ENCODE measurements around the gene WASF3. TPM values are rescaled to one million over a fixed set of nuclear protein-coding genes. Genes with fewer than 3 reads are reported as not detected.

Gene WASF3
- total and polyA plus RNA-seq, 2 experiments from 2014 or later: 9.9 to 20.7 TPM

GRCh38 chr13:26688980-26689379 is 131.5 kb downstream of the WASF3 start (continued):
- no peak for TF ChIP-seq EZH2 (IDR thresholded peaks at IDR 0.05; ENCODE audit: low read depth, unreplicated experiment)

- Histone ChIP-seq H3K4me1 (ENCODE audit: insufficient read depth) (no peaks in the 10 kb centered on the region), H4K20me1 (replicated peaks; ENCODE audit: insufficient read depth) (no peaks in the 10 kb centered on the region; the same call in 1 of the 2 replicates), H3K27ac (ENCODE audit: low read depth) (no peak overlapping the region), H3K27me3 (ENCODE audit: insufficient read depth) (0 out of 2 replicates have a peak, but pooled peaks cover 3% of the 10 kb centered on the region), H3K9me2 (ENCODE audit: insufficient read depth) (no peaks in the 10 kb centered on the region), H3K79me2 (replicated peaks; ENCODE audit: insufficient read depth) (no peaks in the 10 kb centered on the region), H3F3A (replicated peaks; ENCODE audit: low read depth) (no peaks in the 10 kb centered on the region), H3K4me3 (no peak overlapping the region), H3K4me2 (no peak overlapping the region), H2AFZ (no peak overlapping the region), H3K36me3 (ENCODE audit: insufficient read depth) (no peaks in the 10 kb centered on the region)
- DNase-seq (ENCODE audit: low spot score) (peak; percentile 31), ATAC-seq (no peak)
- no peak for TF ChIP-seq REST (IDR thresholded peaks at IDR 0.05; ENCODE audit: unreplicated experiment)
- no peak for TF ChIP-seq EZH2 (IDR thresholded peaks at IDR 0.05; ENCODE audit: low read depth, unreplicated experiment)
- TF ChIP-seq POLR2AphosphoS5 (IDR thresholded peaks at IDR 0.05; ENCODE audit: low read depth): no peak
- no peak for TF ChIP-seq STAT1 (IDR thresholded peaks at IDR 0.05; ENCODE audit: unreplicated experiment)
- no peak for TF ChIP-seq JUNB (IDR thresholded peaks at IDR 0.05; ENCODE audit: unreplicated experiment)
- no peak for TF ChIP-seq ZNF331 (CRISPR knock-in tag; IDR thresholded peaks at IDR 0.05; ENCODE audit: low read depth)
- no peak for TF ChIP-seq ETS1 (IDR thresholded peaks at IDR 0.05)
- TF ChIP-seq ZNF114 (CRISPR knock-in tag; IDR thresholded peaks at IDR 0.05): no peak
- TF ChIP-seq NANOG (IDR thresholded peaks at IDR 0.05; ENCODE audit: borderline replicate concordance): no peak
- no peak for TF ChIP-seq CREB1 (CRISPR knock-in tag; IDR thresholded peaks at IDR 0.05; ENCODE audit: low read depth)
- TF ChIP-seq CTCF (conservative IDR thresholded peaks at IDR 0.05; ENCODE audit: low read depth in 2 of 2): no peak
- no peak for TF ChIP-seq EZH2phosphoT487 (IDR thresholded peaks at IDR 0.05; ENCODE audit: unreplicated experiment)
- Mint-ChIP-seq H3K36me3 (ENCODE audit: low read depth) (peaks cover 17% of the 10 kb centered on the region), H3K4me1 (peaks cover 19% of the 10 kb centered on the region), H3K9me3 (no peaks in the 10 kb centered on the region; the same call in 1 of the 3 replicates), H3K27me3 (ENCODE audit: insufficient read depth, low read depth, poor library complexity) (peaks cover 12% of the 10 kb centered on the region), H3K27ac (no peak overlapping the region), H3K4me3 (no peak overlapping the region)
Measured at GRCh38 chr13:26693749-26694463, 136.4 kb downstream of the WASF3 start.

All from GM23338 (cell line).